OCI-LY7 (cell line): ENCODE data around the gene LTK. TPM values are rescaled to one million over a fixed set of nuclear protein-coding genes. Genes with fewer than 3 reads are reported as not detected.
A peak's percentile ranks its signal among the peaks of the same experiment; 100 is the strongest.

ENCODE experiments used
- BruUV-seq: library from RNA; stranded (reverse); fragments of 400-500 nt; replicated peaks from 2 replicates; lab custom pipeline; 2021; lab: Mats Ljungman, UMichigan
- CTCF ChIA-PET: fragments of 300-600 bp; sonication (Branson Sonifier 250); formaldehyde crosslinking; loops from one replicate; lab custom pipeline; 2022; ENCODE audit warnings: antibody characterized with exemption; ENCODE audit not compliant: unreplicated experiment; lab: Charles Lee
- POLR2A ChIA-PET: fragments of 300-600 bp; sonication (Branson Sonifier 250); formaldehyde crosslinking; loops from one replicate; lab custom pipeline; 2022; ENCODE audit warnings: antibody characterized with exemption; lab: Charles Lee
- DNase-seq: peaks from one replicate; pipeline ENCODE4 v3.0.0-alpha.2; 2015; ENCODE audit warnings: low spot score
- H2AFZ ChIP-seq: fragments of 200-600 bp; sonication (generic), shearing (Covaris generic); 2 replicates; pipeline ENCODE4 v1.6.1; 2014; ENCODE audit warnings: mild to moderate bottlenecking, antibody characterized with exemption, low read length, moderate library complexity
- H3K27ac ChIP-seq: fragments of 200-600 bp; sonication (generic); 2 replicates; pipeline ENCODE4 v1.5.1; 2014; ENCODE audit warnings: mixed run types, low read depth, mild to moderate bottlenecking, moderate library complexity, low read length, inconsistent platforms; ENCODE audit not compliant: poor library complexity, severe bottlenecking
- H3K36me3 ChIP-seq: fragments of 200-600 bp; sonication (generic); 2 replicates; pipeline ENCODE4 v1.6.1; 2014; ENCODE audit warnings: mild to moderate bottlenecking, antibody characterized with exemption, low read length, moderate library complexity, mixed read lengths; ENCODE audit not compliant: insufficient read depth
- H3K4me1 ChIP-seq: fragments of 200-600 bp; sonication (generic); 2 replicates; pipeline ENCODE4 v1.5.1; 2014; ENCODE audit warnings: mild to moderate bottlenecking, low read length; ENCODE audit not compliant: insufficient read depth, poor library complexity, severe bottlenecking
- H3K4me2 ChIP-seq: fragments of 200-600 bp; sonication (generic); 2 replicates; pipeline ENCODE4 v1.6.1; 2014; ENCODE audit warnings: mild to moderate bottlenecking, low read length
- H3K4me3 ChIP-seq: fragments of 200-600 bp; sonication (generic); 2 replicates; pipeline ENCODE4 v1.5.1; 2014; ENCODE audit warnings: mild to moderate bottlenecking, low read depth, low read length; ENCODE audit not compliant: poor library complexity, severe bottlenecking
- H3K79me2 ChIP-seq: fragments of 200-600 bp; sonication (generic); 2 replicates; pipeline ENCODE4 v1.6.1; 2016; ENCODE audit warnings: low read depth, mild to moderate bottlenecking, low read length, moderate library complexity, mixed read lengths; ENCODE audit not compliant: insufficient read depth
- H3K9me2 ChIP-seq: fragments of 200-600 bp; sonication (generic); 2 replicates; pipeline ENCODE4 v1.6.1; 2016; ENCODE audit warnings: mild to moderate bottlenecking, low read length, mixed read lengths; ENCODE audit not compliant: insufficient read depth
- H3K9me3 ChIP-seq: fragments of 200-600 bp; sonication (generic); 2 replicates; pipeline ENCODE4 v1.6.1; 2014; ENCODE audit warnings: mild to moderate bottlenecking, mixed run types, low read length, mixed read lengths
- H4K20me1 ChIP-seq: fragments of 200-600 bp; sonication (generic); 2 replicates; pipeline ENCODE4 v1.6.1; 2014; ENCODE audit warnings: mild to moderate bottlenecking, antibody characterized with exemption, low read length, moderate library complexity, mixed read lengths; ENCODE audit not compliant: insufficient read depth
- CTCF ChIP-seq: fragments of 200-600 bp; sonication (generic); conservative IDR thresholded peaks from 2 replicates; pipeline ENCODE4 v1.5.1; 2014; ENCODE audit warnings: mild to moderate bottlenecking, antibody characterized with exemption, low read length, moderate library complexity, mixed read lengths
- EZH2phosphoT487 ChIP-seq: fragments of 200-600 bp; sonication (generic); IDR thresholded peaks from 2 replicates; pipeline ENCODE4 v1.6.1; 2018; ENCODE audit warnings: low read depth, borderline replicate concordance, mild to moderate bottlenecking, mixed run types, antibody characterized with exemption, low read length, moderate library complexity, mixed read lengths
- intact Hi-C: fragments of 100-400 bp; cut with micrococcal nuclease; formaldehyde crosslinking; loops from one replicate; pipeline ENCODE4 v1.10.0; 2022; ENCODE audit not compliant: unreplicated experiment
- total RNA-seq, 2 experiments: library from RNA; depleted of rRNA in 1 of 2; stranded (reverse); fragments of >200 nt in 1 of 2; shearing (Covaris generic) in 1 of 2; gene quantifications; 2 replicates each; pipeline ENCODE4 v1.2.3, GENCODE V29; 2014 to 2022

Gene LTK
- total RNA-seq, 2 experiments from 2014 or later, result 0.11 to 0.22 TPM

DNA sequence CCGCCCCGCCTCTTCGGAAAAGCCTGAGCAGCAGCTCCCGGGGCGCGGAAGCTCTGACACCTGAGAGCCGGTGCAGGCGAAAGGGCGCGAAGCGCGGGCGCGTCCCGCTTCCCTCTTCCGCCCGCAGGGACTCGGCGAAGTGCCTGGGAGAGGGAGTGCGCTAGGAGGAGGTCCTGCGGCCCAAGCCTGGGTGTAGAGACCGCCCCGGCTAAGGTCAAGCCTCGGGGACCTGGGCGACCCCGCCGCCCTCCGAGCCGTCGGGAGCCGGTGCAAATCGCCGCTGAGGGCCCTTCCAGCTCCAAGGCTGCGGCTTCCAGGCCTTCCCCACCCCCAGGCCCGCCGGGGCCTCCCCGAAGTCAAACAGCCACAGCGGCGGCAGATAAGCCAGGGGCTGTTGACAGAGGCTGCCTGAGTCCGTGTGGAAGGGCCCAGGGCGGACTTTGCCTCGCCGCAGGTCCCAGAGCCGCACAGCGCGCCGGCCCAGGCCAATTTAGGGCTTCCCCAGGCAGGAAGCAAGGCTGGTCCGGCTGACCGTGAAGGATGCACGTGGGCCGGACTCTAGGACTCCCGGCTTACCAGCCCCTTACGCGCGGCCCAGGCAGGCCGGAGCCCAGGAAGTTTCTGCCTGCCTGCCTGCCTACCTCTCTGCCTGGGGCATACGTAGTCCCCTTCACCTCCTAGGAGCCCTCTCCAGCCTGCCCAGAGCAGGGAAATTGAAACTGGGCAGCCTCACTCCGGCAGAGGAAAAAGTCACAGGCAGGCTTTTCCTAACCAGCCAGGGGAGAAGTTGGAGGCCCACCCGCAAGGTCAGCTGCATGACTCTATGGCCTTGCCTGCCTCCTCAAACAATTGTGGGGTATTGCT is 17.7 kb downstream of the LTK start:
- Histone ChIP-seq H3K4me1 (peaks cover 22% of the 10 kb centered on the region), H3K9me3 (no peaks in the 10 kb centered on the region), H2AFZ (no peak overlapping the region), H3K9me2 (no peaks in the 10 kb centered on the region), H3K4me2 (peak overlapping the region; percentile 78; the same call in 1 of the 2 replicates), H3K79me2 (no peaks in the 10 kb centered on the region), H3K36me3 (no peaks in the 10 kb centered on the region), H3K27ac (no peak overlapping the region), H3K4me3 (no peak overlapping the region), H4K20me1 (no peaks in the 10 kb centered on the region)
- BruUV-seq, result no TSS peak
- no peak for TF ChIP-seq CTCF
- TF ChIP-seq EZH2phosphoT487, result no peak
- DNase-seq, result no peak
- CTCF ChIA-PET, result no interaction called here
- POLR2A ChIA-PET, result no interaction called here
- intact Hi-C loops, result no loop called here

- BruUV-seq, result no TSS peak
- Histone ChIP-seq H3K9me2 (no peaks in the 10 kb centered on the region), H4K20me1 (no peaks in the 10 kb centered on the region), H3K9me3 (no peaks in the 10 kb centered on the region), H3K4me2 (peak overlapping the region; percentile 78), H3K4me3 (peak overlapping the region; percentile 68), H3K27ac (no peak overlapping the region), H3K79me2 (no peaks in the 10 kb centered on the region), H2AFZ (no peak overlapping the region), H3K4me1 (peaks cover 22% of the 10 kb centered on the region), H3K36me3 (no peaks in the 10 kb centered on the region)
- DNase-seq, result peak; percentile 34
- intact Hi-C loops, result no loop called here
- TF ChIP-seq CTCF (no peak), EZH2phosphoT487 (peak; percentile 57; the same call in 1 of the 2 replicates)
- CTCF ChIA-PET, result no interaction called here
- POLR2A ChIA-PET, result no interaction called here
Observed at GRCh38 chr15:41494922-41495735, 18.5 kb downstream of the LTK start.
